ENCODE results near the gene DACH1. TPM values are rescaled to one million over a fixed set of nuclear protein-coding genes. Genes with fewer than 3 reads are reported as not detected.

Gene DACH1
- total and polyA plus RNA-seq, 9 of the 15 experiments (the other 6 are each of a cell fraction or from before 2014, with no cell fraction given) = 0.04 to 0.07 (median 0.04) TPM; not detected in 2

DNA sequence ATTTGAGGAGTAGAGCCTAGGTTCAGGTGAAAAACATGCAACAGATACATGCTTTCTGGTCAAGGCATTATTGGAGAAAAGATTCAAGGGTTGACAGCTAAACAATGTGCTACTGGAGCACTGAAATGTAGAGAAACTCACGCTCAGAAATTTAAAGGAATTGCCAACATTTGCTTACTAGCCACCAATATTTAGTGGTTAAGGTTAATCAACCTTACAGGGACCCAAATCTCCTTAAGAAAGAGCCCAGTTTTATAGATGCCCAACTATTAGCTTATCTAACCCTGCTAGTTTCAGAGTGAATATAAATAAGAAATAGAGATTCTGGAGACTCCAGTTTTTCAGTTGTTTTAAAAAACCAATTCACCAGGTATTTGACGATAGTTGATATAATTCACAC, 203.6 kb downstream of the DACH1 start:
- Histone ChIP-seq H4K20me1 (replicated peaks; ENCODE audit: control insufficient read depth, insufficient read depth, low read length) (no peaks in the 10 kb centered on the region), H3K36me3 (ENCODE audit: control insufficient read depth, insufficient read depth, low read length) (no peaks in the 10 kb centered on the region), H3K9ac (ENCODE audit: insufficient read depth in 1 of 2, low read depth in 2 of 2, low read length in 2 of 2) (no peak overlapping the region), H3K79me2 (ENCODE audit: control insufficient read depth, insufficient read depth, low read length) (no peaks in the 10 kb centered on the region), H3K9me1 (ENCODE audit: control insufficient read depth, insufficient read depth, low read length) (no peaks in the 10 kb centered on the region), H2AFZ (ENCODE audit: low read depth, low read length) (no peak overlapping the region), H3K9me3 (replicated peaks; ENCODE audit: control insufficient read depth, insufficient read depth, low read depth, low read length) (no peaks in the 10 kb centered on the region), H3K4me1 (replicated peaks in 1 of 2; ENCODE audit: control insufficient read depth in 2 of 2, insufficient read depth in 2 of 2, low read length in 2 of 2) (no peaks in the 10 kb centered on the region), H3K4me2 (ENCODE audit: insufficient read depth, low read length) (no peak overlapping the region), H3K27me3 (ENCODE audit: control insufficient read depth in 2 of 2, insufficient read depth in 2 of 2, low read length in 2 of 2) (no peaks in the 10 kb centered on the region), H3K27ac (ENCODE audit: extremely low read depth, low read depth, low read length) (no peak overlapping the region), H3K4me3 (no peak overlapping the region)
- 6% methylated on average over 2 of the region's 2 CpGs for WGBS (ENCODE audit: insufficient coverage, low coverage, missing lambda C conversion rate)
- ATAC-seq = no peak
- ChIA-PET CTCF (ENCODE audit: low intra/inter-chr PET ratio) (no interaction called here), POLR2A (no interaction called here)
- TF ChIP-seq BRF1 (IDR thresholded peaks at IDR 0.05; ENCODE audit: borderline replicate concordance, extremely low read depth, insufficient read length) (no peak), TAF15 (IDR thresholded peaks at IDR 0.05; ENCODE audit: low read depth, low read length) (no peak), FOXP1 (CRISPR knock-in tag; IDR thresholded peaks at IDR 0.05) (no peak), NFIC (IDR thresholded peaks at IDR 0.05) (no peak), SOX6 (IDR thresholded peaks at IDR 0.05) (no peak), ZNF324 (CRISPR knock-in tag; IDR thresholded peaks at IDR 0.05) (no peak), HNRNPK (IDR thresholded peaks at IDR 0.05; ENCODE audit: low read depth, low read length, poor library complexity, severe bottlenecking) (no peak), JUND (IDR thresholded peaks at IDR 0.05; ENCODE audit: borderline replicate concordance, low read depth, low read length) (no peak), JUND (tag; IDR thresholded peaks at IDR 0.05; ENCODE audit: borderline replicate concordance, low read depth, low read length) (no peak), MXI1 (IDR thresholded peaks at IDR 0.05; ENCODE audit: low read depth, low read length) (no peak), SP1 (CRISPR knock-in tag; IDR thresholded peaks at IDR 0.05) (no peak), ETV6 (IDR thresholded peaks at IDR 0.05; ENCODE audit: borderline replicate concordance in 1 of 2, low read depth in 2 of 2, low read length in 1 of 2) (no peak), ETV6 (CRISPR knock-in tag; IDR thresholded peaks at IDR 0.05; ENCODE audit: borderline replicate concordance) (no peak), BACH1 (tag; IDR thresholded peaks at IDR 0.05) (no peak), KLF1 (tag; IDR thresholded peaks at IDR 0.05) (no peak), ZNF253 (CRISPR knock-in tag; conservative IDR thresholded peaks at IDR 0.05) (no peak)
- TF ChIP-seq, protein P1, sequence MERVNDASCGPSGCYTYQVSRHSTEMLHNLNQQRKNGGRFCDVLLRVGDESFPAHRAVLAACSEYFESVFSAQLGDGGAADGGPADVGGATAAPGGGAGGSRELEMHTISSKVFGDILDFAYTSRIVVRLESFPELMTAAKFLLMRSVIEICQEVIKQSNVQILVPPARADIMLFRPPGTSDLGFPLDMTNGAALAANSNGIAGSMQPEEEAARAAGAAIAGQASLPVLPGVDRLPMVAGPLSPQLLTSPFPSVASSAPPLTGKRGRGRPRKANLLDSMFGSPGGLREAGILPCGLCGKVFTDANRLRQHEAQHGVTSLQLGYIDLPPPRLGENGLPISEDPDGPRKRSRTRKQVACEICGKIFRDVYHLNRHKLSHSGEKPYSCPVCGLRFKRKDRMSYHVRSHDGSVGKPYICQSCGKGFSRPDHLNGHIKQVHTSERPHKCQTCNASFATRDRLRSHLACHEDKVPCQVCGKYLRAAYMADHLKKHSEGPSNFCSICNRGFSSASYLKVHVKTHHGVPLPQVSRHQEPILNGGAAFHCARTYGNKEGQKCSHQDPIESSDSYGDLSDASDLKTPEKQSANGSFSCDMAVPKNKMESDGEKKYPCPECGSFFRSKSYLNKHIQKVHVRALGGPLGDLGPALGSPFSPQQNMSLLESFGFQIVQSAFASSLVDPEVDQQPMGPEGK (CRISPR knock-in tag; IDR thresholded peaks at IDR 0.05; ENCODE audit: borderline replicate concordance) = no peak
- TF ChIP-seq, protein P2, sequence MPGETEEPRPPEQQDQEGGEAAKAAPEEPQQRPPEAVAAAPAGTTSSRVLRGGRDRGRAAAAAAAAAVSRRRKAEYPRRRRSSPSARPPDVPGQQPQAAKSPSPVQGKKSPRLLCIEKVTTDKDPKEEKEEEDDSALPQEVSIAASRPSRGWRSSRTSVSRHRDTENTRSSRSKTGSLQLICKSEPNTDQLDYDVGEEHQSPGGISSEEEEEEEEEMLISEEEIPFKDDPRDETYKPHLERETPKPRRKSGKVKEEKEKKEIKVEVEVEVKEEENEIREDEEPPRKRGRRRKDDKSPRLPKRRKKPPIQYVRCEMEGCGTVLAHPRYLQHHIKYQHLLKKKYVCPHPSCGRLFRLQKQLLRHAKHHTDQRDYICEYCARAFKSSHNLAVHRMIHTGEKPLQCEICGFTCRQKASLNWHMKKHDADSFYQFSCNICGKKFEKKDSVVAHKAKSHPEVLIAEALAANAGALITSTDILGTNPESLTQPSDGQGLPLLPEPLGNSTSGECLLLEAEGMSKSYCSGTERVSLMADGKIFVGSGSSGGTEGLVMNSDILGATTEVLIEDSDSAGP (CRISPR knock-in tag; IDR thresholded peaks at IDR 0.05) = no peak
- TF ChIP-seq, protein P3, sequence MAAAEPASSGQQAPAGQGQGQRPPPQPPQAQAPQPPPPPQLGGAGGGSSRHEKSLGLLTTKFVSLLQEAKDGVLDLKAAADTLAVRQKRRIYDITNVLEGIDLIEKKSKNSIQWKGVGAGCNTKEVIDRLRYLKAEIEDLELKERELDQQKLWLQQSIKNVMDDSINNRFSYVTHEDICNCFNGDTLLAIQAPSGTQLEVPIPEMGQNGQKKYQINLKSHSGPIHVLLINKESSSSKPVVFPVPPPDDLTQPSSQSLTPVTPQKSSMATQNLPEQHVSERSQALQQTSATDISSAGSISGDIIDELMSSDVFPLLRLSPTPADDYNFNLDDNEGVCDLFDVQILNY (CRISPR knock-in tag; IDR thresholded peaks at IDR 0.05) = no peak
- TF ChIP-seq, protein P4, sequence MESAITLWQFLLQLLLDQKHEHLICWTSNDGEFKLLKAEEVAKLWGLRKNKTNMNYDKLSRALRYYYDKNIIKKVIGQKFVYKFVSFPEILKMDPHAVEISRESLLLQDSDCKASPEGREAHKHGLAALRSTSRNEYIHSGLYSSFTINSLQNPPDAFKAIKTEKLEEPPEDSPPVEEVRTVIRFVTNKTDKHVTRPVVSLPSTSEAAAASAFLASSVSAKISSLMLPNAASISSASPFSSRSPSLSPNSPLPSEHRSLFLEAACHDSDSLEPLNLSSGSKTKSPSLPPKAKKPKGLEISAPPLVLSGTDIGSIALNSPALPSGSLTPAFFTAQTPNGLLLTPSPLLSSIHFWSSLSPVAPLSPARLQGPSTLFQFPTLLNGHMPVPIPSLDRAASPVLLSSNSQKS (CRISPR knock-in tag; IDR thresholded peaks at IDR 0.05) = no peak
- DNase-seq (ENCODE audit: extremely low read depth in 1 of 4, low spot score in 3 of 4) = no peak
- no TSS peak for BruUV-seq (replicated peaks)
- FAIRE-seq = no peak
- intact Hi-C loops (cut with micrococcal nuclease) (no loop called here), in situ Hi-C loops (cut with MboI) (no loop called here)

Data from K562 (cell line).